Brain microvascular endothelial cell (primary cell): ENCODE results near the gene ETV5.
A peak's percentile ranks its signal among the peaks of the same experiment; 100 is the strongest.

Experiments used
- DNase-seq: peaks from one replicate; pipeline ENCODE4 v3.0.0-alpha.2; 2020
- H3K27ac ChIP-seq: fragments of 250-450 bp; sonication (Bioruptor Pico); 2 replicates; pipeline ENCODE4 v1.5.1; 2020; ENCODE audit warnings: mild to moderate bottlenecking, moderate library complexity
- H3K27me3 ChIP-seq: fragments of 250-450 bp; sonication (Bioruptor Pico); replicated peaks from 2 replicates; pipeline ENCODE4 v1.5.1; 2020; ENCODE audit warnings: mild to moderate bottlenecking
- H3K36me3 ChIP-seq: fragments of 250-450 bp; sonication (Bioruptor Pico); replicated peaks from 2 replicates; pipeline ENCODE4 v1.5.1; 2020; ENCODE audit warnings: mild to moderate bottlenecking
- H3K4me3 ChIP-seq: 2 replicates; pipeline ENCODE4 v1.5.1; 2011; ENCODE audit warnings: low read depth, mild to moderate bottlenecking, control low read depth, low read length, moderate library complexity
- in situ Hi-C: cut with HindIII; loops from 2 replicates; pipeline ENCODE4 v1.10.0; 2017; ENCODE audit warnings: low sequenced_read_pairs, low pct_ligation_motif_present
- TF ChIP-seq, protein P1 (sequence below): IDR thresholded peaks from 2 replicates; pipeline ENCODE4 v1.5.1; 2011; ENCODE audit warnings: low read depth, mild to moderate bottlenecking, moderate library complexity, low read length, control low read depth, inconsistent platforms; ENCODE audit errors: missing control alignments

ETV5 gene

DNA sequence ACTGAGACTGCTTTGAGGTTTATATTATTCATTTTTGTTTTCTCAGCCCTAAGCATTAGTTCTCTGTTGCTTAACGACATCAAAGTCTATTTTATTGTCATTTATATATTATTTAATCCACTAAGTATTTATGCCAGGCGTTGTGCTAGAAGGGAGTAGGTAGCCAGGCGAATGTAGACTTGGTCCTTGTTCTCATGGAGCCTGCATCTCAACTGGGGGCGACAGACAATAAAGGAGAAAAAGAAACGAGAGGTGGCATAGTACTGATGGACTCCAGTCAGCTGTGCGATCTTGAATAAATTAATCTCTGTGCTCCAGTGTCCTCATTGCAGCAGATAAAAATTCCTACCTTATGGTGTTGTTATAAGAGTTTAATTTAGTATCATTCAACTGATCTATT is 49.7 kb downstream of the ETV5 start:
- H3K4me3 ChIP-seq = no peak overlapping the region
- DNase-seq = no peak
- no peak overlapping the region for H3K27ac ChIP-seq
- peaks cover 66% of the 10 kb centered on the region for H3K36me3 ChIP-seq
- H3K27me3 ChIP-seq = no peaks in the 10 kb centered on the region
- TF ChIP-seq, protein P1, sequence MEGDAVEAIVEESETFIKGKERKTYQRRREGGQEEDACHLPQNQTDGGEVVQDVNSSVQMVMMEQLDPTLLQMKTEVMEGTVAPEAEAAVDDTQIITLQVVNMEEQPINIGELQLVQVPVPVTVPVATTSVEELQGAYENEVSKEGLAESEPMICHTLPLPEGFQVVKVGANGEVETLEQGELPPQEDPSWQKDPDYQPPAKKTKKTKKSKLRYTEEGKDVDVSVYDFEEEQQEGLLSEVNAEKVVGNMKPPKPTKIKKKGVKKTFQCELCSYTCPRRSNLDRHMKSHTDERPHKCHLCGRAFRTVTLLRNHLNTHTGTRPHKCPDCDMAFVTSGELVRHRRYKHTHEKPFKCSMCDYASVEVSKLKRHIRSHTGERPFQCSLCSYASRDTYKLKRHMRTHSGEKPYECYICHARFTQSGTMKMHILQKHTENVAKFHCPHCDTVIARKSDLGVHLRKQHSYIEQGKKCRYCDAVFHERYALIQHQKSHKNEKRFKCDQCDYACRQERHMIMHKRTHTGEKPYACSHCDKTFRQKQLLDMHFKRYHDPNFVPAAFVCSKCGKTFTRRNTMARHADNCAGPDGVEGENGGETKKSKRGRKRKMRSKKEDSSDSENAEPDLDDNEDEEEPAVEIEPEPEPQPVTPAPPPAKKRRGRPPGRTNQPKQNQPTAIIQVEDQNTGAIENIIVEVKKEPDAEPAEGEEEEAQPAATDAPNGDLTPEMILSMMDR = no peak
- in situ Hi-C loops = no loop called here

DNA sequence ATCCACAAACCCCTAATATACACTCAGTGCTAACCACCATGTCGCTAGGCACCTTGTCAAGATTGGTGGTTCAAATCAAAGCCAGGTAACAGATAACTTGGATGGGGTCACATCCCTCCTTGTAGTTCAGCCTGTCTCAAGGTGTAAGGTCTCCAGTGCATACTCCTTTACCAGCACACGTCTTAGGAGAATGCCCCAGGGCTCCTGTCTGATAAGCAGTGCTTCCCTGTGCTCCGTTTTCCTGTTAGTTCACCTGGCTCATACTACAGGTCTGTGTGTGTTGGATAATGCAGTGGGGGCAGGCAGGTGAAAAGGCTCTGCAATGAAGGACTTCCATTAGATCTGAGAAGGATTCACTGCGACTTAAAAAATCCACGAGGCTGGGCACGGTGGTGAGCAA is 50.7 kb downstream of the ETV5 start:
- H3K36me3 ChIP-seq = peaks cover 66% of the 10 kb centered on the region

DNA sequence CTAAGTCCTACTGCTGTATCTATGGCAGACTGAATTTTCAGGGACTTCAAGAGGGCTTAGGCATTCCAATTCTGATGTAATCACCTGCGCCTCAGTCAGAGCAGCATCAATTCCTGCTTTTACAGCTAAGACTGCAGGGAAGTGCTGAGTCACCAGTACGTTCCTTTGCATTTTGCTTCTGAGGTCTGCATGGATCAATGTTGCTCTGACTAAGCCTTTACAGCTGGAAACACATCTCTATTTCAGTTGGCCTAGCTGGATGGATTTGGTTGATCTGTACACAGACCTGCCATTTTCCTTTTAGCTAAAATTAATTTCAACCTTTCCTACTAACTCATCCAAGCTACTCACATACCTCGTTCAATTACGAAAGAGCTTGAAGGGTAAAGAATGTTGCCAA is 51.3 kb downstream of the ETV5 start:
- TF ChIP-seq, protein P1 = no peak
- no peak overlapping the region for H3K27ac ChIP-seq
- no peak overlapping the region for H3K4me3 ChIP-seq
- peak; percentile 62 for DNase-seq
- H3K36me3 ChIP-seq = peaks cover 68% of the 10 kb centered on the region
- H3K27me3 ChIP-seq = no peaks in the 10 kb centered on the region
- in situ Hi-C loops = no loop called here

More for the DNA sequence above, 50.7 kb downstream of the ETV5 start:
- Histone ChIP-seq H3K27ac (no peak overlapping the region), H3K27me3 (no peaks in the 10 kb centered on the region), H3K4me3 (no peak overlapping the region)
- in situ Hi-C loops = no loop called here
- TF ChIP-seq, protein P1 = no peak
- no peak for DNase-seq

DNA sequence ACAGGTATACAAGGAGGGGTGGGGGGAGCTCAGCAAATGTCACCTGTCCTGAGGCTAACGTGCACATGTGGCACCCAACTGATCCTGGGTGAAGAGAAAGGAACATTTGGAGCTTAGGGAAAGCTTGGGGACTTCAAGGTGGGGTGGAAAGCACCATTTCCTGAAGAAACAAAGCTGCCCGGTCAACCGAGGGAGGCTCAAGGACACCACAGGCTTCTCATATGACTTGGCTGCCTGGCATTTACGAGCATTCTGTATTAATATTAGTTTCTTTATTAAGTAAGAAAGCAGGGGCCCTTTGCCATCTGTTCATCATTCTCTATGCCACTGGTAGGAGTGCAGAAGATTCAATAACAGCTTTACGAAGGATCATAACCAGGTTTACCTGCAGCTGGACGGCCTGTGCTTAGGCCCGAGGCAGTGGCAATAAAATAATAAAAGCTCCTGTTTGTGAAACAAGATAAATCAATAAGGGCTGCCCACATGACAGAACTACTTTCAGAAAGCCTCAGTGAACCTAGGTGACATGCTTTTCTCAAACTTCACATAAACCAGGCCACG is 54.0 kb downstream of the ETV5 start:
- TF ChIP-seq, protein P1 = no peak
- DNase-seq = no peak
- no peaks in the 10 kb centered on the region for H3K27me3 ChIP-seq
- H3K27ac ChIP-seq = no peak overlapping the region
- H3K4me3 ChIP-seq = no peak overlapping the region
- in situ Hi-C loops = no loop called here
- H3K36me3 ChIP-seq = peaks cover 77% of the 10 kb centered on the region

DNA sequence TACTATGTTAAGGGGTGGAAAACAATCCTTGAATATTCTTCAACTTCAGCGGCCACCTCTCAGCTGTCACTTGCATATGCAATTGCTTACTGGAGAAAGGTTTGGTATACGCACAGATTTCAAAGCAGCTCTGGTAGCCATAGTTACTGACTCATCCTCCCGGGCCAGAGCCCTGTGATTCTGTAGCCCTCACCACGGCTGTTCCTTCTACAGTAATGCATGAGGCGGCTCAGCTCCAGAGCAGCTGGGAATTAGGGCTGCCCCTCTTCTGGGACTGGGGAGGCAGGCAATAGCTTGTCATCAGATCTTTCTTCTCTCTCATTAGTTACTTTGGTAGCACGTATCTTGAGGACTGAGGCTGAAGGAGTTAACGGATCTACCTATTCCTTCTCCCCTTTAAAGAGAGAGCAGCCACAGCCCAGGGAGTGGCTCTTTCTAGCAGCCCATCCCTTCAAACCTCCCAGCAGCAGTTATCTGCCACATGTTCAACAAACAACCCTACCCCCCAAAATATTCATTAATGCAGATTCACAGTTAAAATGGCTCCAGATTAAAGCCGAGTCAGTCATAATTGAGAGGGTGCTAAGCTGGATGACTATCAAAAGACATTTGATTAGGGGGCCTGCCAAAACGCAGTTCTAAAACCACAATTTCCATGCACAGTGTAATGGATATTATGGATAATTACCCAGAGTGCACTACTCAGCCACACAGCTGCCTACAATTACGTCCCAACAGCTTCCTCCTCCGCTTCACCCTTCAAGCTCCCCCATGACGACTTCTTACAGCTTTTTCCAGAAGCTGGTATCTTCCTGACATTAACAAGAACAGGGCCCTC is 54.7 kb downstream of the ETV5 start:
- in situ Hi-C loops = no loop called here
- Histone ChIP-seq H3K4me3 (no peak overlapping the region), H3K27ac (no peak overlapping the region), H3K27me3 (no peaks in the 10 kb centered on the region), H3K36me3 (peaks cover 78% of the 10 kb centered on the region)
- DNase-seq = peak; percentile 32
- TF ChIP-seq, protein P1 = no peak
